ENCODE data around the gene AIP.
A peak's percentile ranks its signal among the peaks of the same experiment; 100 is the strongest.
"Not testable (repeated sequence)": the region's sequence is repeated elsewhere in the genome, so short reads cannot be mapped to it uniquely, and the experiment has no call there.

The AIP gene

DNA sequence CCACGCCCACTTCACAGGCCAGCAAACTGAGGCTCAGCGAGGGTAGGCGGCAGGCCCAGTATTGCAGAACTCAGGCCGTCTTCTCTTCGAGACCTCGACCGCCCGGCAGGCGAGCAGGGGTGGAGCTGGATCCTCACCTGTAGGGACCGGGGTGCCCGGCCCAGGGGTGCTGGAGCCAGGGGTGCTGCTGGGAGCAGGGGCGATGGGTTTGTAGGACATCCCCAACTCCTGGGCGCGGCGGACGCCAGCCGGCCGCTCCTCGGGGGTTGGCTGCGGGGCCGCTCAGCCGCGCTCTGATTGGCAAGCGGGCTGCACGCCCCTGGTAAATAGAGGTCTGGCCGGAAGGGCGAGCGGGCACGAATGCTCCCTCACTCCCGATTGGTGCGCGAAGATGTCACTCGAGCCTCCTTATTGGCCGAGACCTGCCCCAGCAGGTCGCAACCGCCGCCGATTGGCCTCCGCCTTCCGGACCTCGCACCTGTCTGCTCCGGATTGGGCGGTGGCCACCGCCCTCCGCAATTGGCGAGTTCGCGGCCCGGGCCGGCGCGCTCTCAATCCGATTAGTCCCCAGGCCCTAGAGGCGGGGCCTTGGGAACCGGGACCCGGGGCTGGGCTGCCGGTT lies 25.1 kb downstream of the AIP start, which contains the start of gene CDK2AP2:
TSS of gene CDK2AP2 (minus strand) at position 299 of the 622 bp plus-strand sequence. CDS start at position 219, 80 bp downstream.
- DNase-seq, result peak; percentile 95

- peak; percentile 84 for DNase-seq
Measured at GRCh38 chr11:67508486-67509121, 25.8 kb downstream of the AIP start.

DNA sequence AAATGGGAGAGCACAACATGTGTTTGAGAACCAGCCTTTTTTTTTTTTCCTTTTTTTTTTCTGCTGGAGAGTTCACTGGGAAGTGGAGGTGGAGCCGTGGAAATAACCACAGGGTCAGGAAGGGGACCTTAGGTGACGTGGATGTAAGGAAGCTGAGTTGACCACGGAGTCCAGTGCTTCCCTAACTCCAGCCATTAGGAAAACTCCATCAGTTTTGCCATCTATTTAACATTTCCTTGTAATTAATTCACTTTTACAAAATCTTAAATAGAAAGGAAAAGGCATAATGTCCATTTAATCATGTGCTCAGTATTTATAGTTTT lies 27.2 kb downstream of the AIP start:
- DNase-seq, result no peak

DNA sequence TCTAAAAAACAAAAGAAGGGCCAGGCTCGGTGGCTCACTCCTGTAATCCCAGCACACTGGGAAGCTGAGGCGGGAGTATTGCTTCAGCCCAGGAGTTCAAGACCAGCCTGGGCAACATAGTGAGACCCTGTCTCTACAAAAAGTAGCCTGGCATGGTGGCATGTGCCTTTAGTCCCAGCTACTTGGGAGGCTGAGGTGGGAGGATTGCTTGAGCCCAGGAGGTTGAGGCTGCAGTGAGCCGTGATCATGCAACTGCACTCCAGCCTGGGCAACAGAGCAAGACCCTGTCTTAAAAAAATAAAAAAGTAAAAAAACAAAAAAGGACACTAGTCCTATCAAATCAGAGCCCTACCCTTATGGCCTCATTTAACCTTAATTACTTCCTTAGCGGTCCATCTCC lies 28.7 kb downstream of the AIP start:
- DNase-seq, result not testable (repeated sequence)

- DNase-seq, result no peak
Measured at GRCh38 chr11:67514116-67514515, 31.3 kb downstream of the AIP start.

DNA sequence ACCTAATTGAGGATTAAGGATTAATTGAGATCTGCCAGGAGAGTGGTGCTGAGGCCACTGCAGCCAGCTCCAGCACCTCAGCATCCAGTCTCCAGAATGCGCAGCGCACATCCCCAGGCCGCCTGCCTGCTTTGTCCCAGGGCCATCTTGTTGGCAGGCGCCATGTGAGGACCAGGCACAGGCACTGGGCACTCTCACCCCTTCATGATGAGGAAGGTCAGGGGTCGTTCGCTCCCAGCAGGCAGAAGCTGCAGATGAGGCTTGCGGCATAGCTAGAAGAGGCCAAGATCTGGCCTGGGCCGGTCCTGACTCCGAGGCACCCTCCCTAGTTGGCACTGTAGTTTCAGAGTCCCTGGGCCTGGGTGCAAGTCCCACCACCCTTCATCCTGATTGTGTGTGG lies 34.0 kb downstream of the AIP start:
- DNase-seq, result no peak

DNA sequence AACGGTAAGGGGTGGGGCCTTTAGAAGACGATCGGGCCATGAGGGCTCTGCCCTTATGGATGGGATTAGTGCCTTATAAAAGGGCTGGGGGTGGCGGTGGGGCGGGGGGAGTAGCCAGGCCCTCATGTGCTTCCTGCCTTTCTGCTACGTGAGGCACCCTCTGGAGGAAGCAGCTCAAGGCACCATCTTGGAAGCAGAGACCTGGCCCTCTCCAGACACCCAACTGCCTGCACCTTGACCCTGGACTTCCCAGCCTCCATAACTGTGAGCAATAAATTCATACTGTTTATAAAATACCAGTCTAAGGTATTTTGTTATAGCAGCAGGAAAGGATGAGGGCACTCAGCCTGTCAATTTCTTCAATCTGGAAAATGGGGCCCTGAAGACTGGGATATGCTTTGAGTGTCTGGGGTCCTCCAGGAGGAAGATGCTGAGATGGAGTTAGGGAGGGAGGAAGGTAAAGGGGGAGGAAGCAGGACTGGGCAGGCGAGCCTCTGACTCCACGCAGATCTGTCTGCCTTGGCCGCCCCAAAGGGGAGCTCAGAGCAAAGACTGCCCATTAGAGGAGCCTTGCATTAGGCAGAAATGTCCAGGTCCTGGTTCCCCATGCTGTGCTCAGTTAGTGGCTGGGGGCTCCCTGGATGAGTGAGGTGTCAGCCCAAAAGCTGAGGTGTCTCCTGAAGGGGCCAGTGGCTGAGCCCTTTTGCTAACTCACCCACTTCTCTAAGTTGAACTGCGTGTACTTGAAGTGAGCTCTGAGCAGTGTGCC lies 35.1 kb downstream of the AIP start:
- no peak for DNase-seq

DNA sequence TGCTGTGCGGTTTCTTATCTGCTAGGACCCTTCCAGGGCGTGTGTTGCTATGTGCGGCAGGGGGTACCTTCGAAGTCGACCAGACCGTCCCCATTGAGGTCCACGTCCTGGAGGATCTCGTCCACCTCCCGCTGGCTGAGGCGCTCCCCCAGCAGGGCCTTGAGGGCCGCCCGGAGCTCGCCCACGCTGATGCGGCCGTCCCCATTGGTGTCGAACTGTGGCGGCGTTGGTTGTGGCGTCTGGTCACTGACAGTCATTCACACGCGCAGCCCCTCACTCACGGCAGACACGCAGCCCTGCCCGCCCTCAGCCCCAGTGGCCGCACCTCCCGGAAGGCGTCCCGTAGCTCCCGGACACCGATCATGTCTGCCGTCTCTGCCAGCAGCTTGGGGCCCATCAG lies 36.9 kb downstream of the AIP start:
- DNase-seq, result no peak

DNA sequence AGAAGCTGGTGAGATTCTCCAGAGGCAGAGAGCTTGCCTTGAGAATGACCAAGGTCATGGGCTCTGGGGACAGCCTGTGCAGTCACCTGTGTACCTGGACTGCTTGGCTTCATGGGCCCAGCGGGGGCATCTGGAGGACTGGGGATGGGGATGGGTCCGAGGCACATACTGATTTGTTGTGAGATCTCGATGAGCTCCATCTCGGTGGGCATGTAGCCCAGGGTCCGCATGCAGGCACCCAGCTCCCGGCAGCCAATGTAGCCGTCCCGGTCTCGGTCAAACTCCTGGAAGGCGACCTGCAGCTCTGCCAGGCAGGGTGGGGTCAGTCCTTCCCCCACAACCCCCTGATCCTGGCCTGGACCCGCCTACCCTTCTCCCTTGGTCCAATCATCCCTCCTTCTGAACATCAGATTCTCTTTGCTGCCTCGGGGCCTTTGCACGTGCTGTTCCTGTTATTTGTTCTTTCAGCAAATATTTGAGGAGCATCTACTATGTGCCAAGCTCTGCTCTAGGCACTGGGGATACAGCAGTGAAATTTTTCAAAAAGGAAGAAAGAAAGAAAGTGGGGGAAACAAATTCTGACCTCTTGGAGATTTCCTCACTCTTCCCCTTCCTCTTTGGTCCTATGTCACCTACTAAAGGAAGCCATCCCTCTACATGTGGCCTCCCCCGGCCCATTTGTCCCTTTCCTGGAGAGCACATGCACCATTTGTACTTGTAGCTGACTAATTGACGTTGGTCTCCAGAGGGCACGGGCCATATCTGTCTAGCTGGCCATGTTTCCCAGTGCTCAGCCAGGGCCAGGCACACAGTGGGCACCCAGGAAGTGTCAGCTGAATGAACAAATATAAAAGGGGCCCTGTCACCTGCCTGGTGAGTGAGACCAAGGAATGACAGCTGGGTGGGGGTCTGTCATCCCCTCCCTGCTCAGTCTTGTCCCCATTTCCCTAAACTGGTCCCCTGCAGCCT lies 38.3 kb downstream of the AIP start:
- no peak for DNase-seq

DNA sequence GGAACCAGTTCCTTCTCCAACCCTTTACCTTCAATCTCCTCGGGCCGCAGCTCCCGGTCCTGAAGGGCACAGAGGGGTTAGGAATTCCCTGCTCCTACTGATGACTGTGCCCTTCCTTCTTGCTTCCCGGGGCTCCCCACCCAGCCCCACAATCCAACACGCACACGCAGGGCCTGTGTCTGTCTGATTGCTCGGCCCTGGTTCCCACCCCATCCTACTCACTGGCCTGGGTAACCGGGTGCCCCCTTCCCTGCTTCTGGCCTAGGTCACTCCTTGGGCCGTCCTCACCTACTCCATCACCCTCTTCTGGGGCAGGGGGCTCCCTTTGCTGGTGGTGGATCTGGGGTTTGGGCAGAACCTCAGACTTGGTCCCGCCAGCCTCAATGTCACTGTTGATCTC lies 39.1 kb downstream of the AIP start:
- DNase-seq, result no peak

DNA sequence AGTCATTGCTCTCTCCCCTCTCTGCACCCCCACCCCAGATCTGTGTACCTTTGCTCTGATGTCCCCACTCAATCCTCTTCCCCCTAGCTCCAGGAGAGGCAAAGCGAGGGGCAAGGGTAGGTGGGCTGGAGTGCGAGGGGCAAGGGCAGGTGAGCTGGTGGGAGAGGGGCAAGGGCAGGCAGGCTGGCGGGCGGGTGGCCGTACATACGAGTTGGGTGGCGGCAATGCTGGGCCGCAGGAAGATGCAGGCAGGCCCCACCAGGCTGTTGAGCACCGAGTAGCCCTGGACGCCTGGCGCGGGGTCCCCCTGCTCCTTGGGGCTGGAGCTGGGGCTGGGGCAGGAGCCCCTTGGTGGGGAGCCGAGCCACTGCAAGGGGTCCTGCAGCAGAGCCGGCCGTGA lies 39.5 kb downstream of the AIP start:
- DNase-seq, result no peak

- DNase-seq, result no peak
Measured at GRCh38 chr11:67522844-67523555, 40.2 kb downstream of the AIP start, which contains the start of gene CABP2. CABP2 (minus strand) TSS chr11:67523446; CDS start chr11:67523326, 120 bp downstream.

DNA sequence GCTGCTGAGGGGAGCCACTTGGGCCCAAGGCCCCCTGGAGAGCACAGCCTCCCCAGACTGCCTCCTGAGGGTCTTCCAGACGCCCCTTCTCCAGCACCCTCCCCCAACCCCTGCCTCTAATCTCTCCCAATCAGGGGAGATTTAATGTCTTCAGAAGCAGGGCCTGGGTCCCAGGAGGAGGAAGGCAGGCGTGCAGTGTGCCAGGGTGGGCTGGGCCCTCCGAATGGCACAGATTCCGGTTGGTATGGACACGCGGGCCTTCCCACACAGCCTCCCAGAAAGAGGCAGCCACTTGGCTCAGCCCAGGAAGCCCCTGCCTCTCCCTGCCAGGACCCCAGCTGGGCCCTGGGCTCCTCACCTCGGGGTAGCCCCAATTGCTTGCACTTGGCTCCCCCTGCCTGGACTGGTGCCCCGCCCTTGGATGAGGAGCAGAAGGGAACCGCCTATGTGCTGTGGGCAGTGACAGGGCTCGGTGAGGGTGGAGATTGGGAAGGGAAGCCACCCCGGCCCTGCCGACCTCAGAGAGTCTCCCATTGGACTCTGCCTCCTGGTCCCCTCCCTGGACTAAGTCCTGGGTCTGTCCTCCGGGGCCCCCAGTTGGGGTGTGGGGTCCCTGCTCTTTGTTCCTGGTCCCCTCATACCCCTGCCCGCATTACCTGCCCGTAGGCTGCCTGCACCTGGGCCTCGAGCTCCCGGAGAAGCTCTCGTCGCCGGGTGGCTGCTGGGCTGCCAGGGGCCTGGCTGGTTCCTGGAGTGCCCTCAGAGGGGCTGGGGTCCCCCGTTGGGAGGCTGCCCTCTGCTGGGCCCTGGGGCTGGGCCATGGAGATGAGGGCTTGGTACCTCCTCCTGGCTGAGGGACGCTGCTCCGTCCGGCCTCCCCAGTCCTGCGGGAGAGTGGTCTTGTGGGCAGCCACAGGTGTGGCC lies 41.0 kb downstream of the AIP start:
- no peak for DNase-seq

- DNase-seq, result no peak
Measured at GRCh38 chr11:67524480-67524808, 41.6 kb downstream of the AIP start.

DNA sequence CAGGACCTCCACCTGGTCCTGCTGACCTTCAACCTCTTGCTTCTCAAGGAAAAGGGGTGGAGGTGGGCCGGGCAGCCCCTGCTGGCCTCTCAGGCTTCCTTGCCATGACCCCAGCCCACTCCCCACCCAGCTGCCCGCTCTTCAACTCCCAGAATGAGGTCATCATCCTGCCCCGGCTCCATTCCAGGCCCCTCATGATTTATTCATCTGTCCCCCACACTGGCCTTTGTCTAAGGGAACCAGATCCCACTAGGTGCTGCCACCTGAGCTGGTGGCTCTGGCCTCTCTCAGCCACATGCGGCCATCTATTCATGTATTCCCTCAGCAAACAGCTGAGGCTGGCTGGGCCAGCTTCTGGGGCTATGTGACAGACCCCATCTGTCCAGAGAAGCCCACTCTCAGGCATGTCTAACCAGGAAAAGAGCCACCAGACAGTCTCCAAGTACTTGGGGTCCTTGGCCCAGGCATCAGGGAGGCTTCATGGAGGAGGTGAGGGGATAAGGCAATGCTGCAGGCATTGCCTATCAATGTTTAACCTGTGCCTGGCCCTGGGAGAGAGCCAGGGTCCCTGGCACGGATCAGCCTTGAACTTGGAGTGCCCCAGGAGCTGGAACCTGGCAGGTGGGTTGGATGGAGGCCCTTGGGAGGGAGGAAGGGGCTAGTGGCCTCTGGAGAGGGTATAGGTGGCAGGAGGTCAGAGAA lies 42.6 kb downstream of the AIP start:
- DNase-seq, result no peak

GRCh38 chr11:67528376-67528775 lies 45.5 kb downstream of the AIP start:
- no peak for DNase-seq

- DNase-seq, result no peak
Measured at GRCh38 chr11:67530282-67530592, 47.4 kb downstream of the AIP start.

DNA sequence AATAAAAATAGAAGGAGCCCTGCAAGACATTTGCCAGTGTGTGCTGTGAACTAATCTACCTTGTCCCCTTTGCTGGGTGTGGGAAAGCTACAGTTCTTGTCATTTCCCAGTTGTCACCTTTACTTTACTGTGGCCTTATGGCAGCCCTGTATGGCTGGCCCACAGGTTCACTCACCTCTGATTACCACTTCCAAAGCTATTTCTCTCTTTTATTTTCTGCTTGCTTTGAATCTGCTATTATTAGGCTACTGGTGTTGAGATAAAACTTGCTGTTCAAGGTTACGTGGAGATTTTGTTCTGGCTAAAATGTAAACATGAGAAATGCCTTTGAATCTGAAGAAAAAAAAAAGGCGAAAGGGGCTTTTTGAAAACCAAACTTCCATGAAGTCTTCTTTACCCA lies 50.1 kb downstream of the AIP start:
- no peak for DNase-seq

DNA sequence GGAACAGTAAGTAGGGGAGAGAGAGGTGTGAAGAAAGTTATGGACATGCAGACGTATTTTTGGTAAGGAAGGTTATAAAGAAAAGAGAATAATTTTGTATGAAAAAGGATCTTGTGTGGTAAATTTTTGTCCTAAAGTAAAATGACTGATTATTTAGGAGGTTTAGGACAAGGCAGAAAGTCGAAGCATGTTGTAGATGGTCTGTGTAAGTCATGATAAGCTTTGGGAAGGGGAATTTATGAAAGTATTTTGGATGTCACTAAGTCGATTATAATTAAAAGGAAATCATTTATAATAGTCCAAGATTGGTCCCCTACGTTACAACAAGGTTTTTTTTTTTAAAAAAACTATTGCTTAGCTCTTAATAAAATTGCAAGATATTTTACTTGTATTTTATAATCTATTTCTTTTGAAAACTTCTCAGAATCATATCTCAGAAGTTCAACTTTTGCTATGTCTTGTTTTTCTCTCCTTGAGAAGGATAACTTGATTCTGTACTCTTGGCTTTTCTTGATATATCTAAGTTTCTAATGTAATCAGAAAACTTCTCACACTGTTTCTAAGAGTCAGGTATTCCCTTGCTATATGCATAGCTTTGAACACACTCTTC lies 51.3 kb downstream of the AIP start:
- no peak for DNase-seq

GRCh38 chr11:67535561-67535960 lies 52.7 kb downstream of the AIP start:
- no peak for DNase-seq
